HL-60 (cell line): Measurements from ENCODE around the gene MSI2.

Experiments used
- DNase-seq, 2 experiments: peaks; one replicate each; pipeline ENCODE4 v3.0.0-alpha.2; 2010 to 2020; ENCODE audit warnings: low read depth in 1 of 2, low spot score in 1 of 2
- H3K27ac ChIP-seq: fragments of 250-450 bp; sonication (Bioruptor Pico); replicated peaks from 2 replicates; pipeline ENCODE4 v1.5.1; 2020; ENCODE audit warnings: mild to moderate bottlenecking, moderate library complexity
- H3K27me3 ChIP-seq: fragments of 250-450 bp; sonication (Bioruptor Pico); 2 replicates; pipeline ENCODE4 v1.5.1; 2021; ENCODE audit warnings: mild to moderate bottlenecking, moderate library complexity; ENCODE audit not compliant: insufficient read depth, poor library complexity, severe bottlenecking
- H3K4me3 ChIP-seq: replicated peaks from 2 replicates; pipeline ENCODE4 v1.5.1; 2011; ENCODE audit warnings: mild to moderate bottlenecking, control low read depth, low read length; ENCODE audit not compliant: insufficient read depth
- CTCF ChIP-seq: IDR thresholded peaks from one replicate; pipeline ENCODE4 v1.5.1; 2011; ENCODE audit warnings: low read length, control low read depth, inconsistent platforms; ENCODE audit not compliant: insufficient read depth
- GABPA ChIP-seq: IDR thresholded peaks from 2 replicates; pipeline ENCODE4 v1.6.1; 2012; ENCODE audit warnings: low read depth
- POLR2AphosphoS5 ChIP-seq: IDR thresholded peaks from 2 replicates; pipeline ENCODE4 v1.6.1; 2012; ENCODE audit warnings: low read depth
- REST ChIP-seq: IDR thresholded peaks from 2 replicates; pipeline ENCODE4 v1.6.1; 2012; ENCODE audit warnings: low read depth; ENCODE audit not compliant: insufficient replicate concordance
- SPI1 ChIP-seq: IDR thresholded peaks from 2 replicates; pipeline ENCODE4 v1.6.1; 2012; ENCODE audit warnings: low read depth, mild to moderate bottlenecking, borderline replicate concordance

Gene MSI2

GRCh38 chr17:57530508-57530907 is 274.2 kb downstream of the MSI2 start:
- H3K27me3 ChIP-seq = no peaks in the 10 kb centered on the region
- H3K4me3 ChIP-seq = no peak overlapping the region
- H3K27ac ChIP-seq = no peak overlapping the region
- TF ChIP-seq SPI1 = no peak
- TF ChIP-seq POLR2AphosphoS5 = no peak
- no peak for TF ChIP-seq CTCF
- TF ChIP-seq GABPA = no peak
- TF ChIP-seq REST = no peak
- no peak for DNase-seq

GRCh38 chr17:57531078-57531477 is 274.8 kb downstream of the MSI2 start:
- Histone ChIP-seq H3K4me3 (no peak overlapping the region), H3K27ac (no peak overlapping the region)
- no peak for TF ChIP-seq POLR2AphosphoS5
- no peak for TF ChIP-seq CTCF
- no peak for TF ChIP-seq SPI1
- no peak for TF ChIP-seq GABPA

GRCh38 chr17:57531648-57532504 is 275.6 kb downstream of the MSI2 start:
- TF ChIP-seq REST = no peak
- no peak for TF ChIP-seq GABPA
- no peak for TF ChIP-seq CTCF
- no peak for TF ChIP-seq POLR2AphosphoS5
- no peak for TF ChIP-seq SPI1
- Histone ChIP-seq H3K27ac (no peak overlapping the region), H3K4me3 (no peak overlapping the region), H3K27me3 (no peaks in the 10 kb centered on the region)
- DNase-seq = no peak

More at GRCh38 chr17:57531078-57531477, 274.8 kb downstream of the MSI2 start:
- H3K27me3 ChIP-seq = no peaks in the 10 kb centered on the region
- no peak for DNase-seq
